ENCODE data around the gene BCKDHB.
A peak's percentile ranks its signal among the peaks of the same experiment; 100 is the strongest.
"Not testable (repeated sequence)": the region's sequence is repeated elsewhere in the genome, so short reads cannot be mapped to it uniquely, and the experiment has no call there.

Gene BCKDHB

GRCh38 chr6:80106418-80107235, at the start of gene BCKDHB:
Gene BCKDHB, plus strand, starts transcription at chr6:80106671. Its CDS starts 23 bp downstream, at chr6:80106694.
- peak; percentile 98 to 99 for DNase-seq

GRCh38 chr6:80060774-80061173, 45.7 kb upstream of the BCKDHB start:
- DNase-seq = no peak

- not testable (repeated sequence) for DNase-seq
Measured at GRCh38 chr6:80068146-80068545, 38.3 kb upstream of the BCKDHB start.

DNA sequence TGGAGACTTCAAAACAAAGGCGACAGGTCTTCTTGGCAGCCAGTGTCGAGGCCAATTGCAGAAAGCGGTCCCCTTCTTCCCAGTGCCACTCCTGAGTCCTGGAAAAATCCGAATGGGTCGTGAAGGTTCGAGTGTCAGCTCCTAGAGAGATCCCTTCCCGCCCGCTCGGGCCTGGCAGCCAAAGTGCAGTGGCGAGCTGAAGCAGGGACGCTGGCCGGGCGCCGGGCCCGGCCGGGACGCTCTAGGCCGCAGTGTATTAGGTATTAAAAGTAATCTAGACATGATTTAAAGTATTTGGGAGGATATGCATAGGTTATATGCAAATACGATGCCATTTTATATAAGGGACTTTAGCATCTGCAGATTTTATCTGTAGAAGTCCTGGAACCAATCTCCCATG, 36.0 kb upstream of the BCKDHB start:
- DNase-seq = not testable (repeated sequence)

DNA sequence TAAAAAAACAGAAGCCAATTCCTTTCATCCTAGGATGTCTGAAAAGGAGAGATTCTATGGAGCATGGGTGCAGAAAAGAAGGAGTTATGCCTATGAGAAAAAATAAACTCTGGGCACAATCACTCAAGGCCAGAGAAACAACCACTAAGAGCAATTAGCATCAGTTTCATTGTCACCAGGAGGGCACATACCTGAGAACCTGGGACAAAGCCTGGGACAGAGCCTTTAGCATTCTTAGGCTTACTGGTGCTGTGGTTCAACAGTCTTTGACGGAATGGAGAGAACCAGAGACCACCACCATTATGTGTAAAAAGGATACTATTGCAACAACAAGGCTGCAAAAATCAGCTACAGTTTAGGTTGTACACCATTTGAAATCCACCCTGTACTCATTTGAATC, 29.4 kb upstream of the BCKDHB start:
- no peak for DNase-seq

DNA sequence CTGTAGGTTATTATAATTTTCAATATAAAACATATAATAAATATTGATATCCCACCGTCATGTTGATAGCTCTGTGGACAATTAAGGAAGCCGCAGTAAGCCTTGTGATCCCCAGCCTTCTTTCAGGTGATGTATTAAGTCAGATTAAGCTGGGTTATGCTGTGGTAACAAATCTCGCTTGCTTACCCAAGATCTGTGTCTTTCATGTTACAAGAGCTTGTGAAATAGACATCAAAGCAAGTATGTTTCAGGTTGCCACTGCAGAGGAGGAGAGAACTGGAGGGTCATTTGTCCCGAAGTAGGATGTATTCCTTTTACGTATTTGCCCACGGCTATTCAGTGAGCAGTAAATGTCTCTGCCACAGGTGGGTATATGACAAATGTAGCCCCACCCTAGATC, 17.8 kb upstream of the BCKDHB start:
- no peak for DNase-seq

DNA sequence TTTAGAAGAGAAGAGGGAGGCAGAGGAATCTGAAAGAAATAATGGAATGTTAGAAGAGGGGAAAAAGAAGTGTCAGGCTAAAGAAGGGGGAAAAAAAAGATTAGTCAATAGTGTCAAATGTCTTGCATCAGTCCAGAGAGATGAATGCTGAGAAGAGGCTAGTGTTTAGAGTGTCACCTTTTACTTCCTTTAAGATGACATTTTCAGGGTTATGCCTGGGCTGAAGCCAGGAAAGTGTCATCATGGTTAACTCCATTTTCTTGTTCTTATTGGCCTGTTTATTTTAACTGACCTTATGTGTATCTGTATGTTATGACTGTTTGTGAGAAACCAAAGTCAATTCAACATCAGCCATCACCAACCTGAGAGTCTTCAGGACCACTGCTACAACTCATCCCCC, 15.0 kb upstream of the BCKDHB start:
- no peak for DNase-seq

DNA sequence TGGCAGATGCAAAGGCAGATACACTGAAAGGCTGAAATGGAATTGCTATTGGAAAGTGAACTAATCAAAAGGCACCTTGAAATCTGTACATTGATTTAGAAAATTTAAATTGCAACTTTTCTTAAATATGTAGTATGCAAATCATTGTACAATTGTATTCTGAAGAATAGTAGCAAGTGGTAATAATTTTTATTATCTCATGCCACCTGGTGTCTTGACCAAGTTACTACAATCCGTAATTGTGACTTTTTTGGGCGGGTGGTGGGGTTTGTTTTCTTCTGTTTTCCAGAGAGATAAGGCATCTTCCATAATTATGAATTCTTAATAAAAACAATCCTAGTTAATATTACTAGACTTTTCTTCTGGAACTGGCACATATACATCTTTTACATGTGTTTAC, 12.5 kb upstream of the BCKDHB start:
- peak in 1 of 2 donors; percentile 61 for DNase-seq

DNA sequence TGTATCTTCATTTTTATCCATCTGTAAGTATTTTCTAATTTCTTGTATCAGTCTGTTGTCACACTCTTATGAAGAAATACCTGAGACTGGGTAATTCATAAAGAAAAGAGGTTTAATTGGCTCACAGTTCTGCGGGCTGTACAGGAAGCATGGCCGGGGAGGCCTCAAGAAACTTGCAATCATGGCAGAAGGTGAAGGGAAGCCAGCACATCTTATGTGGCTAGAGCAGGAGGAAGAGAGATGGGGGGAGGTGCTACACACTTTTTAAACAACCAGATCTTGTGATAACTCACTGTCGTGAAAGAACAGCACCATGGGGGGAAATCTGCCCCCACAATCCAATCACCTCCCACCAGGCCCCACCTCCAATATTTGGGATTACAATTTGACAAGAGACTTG, 10.9 kb upstream of the BCKDHB start:
- DNase-seq = no peak

GRCh38 chr6:80098392-80098791, 8.1 kb upstream of the BCKDHB start:
- no peak for DNase-seq

GRCh38 chr6:80104520-80104919, 2.0 kb upstream of the BCKDHB start:
- no peak for DNase-seq

DNA sequence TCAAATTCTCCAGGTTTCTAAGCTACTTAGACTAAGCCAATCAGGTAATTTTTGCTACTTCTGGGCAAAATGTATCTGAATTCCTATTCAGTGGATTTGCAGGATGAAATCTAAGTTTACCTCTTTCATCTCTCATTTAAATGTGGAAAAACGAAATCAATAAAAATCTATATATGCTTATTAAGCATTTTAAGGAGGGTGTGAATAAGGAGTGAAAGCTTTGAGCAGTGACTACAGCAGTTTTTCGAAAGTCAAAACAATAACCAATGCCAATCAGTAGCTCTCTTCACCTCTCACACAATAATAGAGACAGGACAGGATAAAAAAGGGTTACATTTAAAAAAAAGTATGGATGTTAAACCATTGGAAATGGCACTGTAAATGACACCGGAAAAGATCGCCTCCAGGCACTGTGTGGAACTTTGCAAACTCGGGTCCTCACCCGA, 476 bp upstream of the BCKDHB start:
- no peak for DNase-seq

GRCh38 chr6:80122576-80122975, 16.1 kb downstream of the BCKDHB start:
- DNase-seq = not testable (repeated sequence)

GRCh38 chr6:80126657-80127345, 20.3 kb downstream of the BCKDHB start:
- no peak for DNase-seq

DNA sequence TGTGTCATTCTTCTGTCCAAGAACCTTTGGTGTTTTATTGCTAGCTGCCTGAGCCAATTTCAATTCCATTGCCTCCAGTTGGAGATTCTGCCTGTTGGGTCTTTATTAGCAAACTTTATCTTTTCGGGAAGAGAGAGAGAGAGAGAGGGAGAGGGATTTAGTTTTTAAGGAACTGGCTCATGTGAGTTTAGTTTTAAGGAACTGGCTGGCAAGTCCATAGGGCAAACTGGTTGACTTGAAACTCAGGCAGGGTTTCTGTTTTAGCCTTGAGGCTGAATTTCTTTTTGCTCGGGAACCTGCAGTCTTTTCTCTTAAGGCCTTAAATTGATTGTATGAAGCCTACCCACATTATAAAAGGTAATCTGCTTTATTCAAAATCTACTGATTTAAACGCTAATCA, 23.0 kb downstream of the BCKDHB start:
- DNase-seq = no peak

DNA sequence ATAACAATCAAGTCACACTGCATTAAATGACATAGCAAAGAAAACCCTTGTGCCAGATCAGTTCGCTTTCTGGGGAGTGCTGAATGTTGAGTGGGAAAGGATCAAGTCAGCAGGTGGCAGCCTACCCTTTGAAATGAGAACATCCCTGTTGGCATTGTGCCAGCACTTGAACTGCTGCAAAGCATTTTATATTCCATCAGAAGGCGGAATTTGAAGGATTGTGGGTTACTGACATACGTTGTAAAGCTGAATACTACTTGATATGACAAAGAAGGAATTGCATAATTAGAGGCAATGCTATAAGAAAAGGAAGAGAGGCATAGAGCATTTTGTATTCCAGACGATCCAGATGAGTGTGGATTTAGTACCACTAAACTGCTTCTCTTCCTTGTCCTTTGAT, 26.5 kb downstream of the BCKDHB start:
- peak in 1 of 2 donors; percentile 36 for DNase-seq

- no peak for DNase-seq
Measured at GRCh38 chr6:80134065-80134464, 27.6 kb downstream of the BCKDHB start.

DNA sequence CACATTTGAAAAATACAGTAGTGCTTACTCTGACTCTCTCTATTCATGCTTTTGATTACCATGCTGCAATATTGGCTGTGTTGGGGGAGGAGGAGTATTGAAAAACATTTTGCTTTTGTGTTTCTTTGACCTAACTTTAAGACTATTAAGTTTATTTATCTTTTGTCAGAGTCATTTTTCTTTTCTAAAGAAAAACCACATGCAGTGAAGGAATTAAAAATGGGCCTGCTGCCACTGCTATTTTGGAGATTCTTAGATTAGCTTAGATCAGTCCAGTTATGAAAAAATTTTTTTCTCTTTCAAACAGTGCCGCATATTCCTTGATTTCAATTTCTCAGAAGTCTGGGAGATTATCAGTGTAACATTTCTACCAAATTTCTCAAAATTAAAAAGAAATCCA, 36.1 kb downstream of the BCKDHB start:
- no peak for DNase-seq

DNA sequence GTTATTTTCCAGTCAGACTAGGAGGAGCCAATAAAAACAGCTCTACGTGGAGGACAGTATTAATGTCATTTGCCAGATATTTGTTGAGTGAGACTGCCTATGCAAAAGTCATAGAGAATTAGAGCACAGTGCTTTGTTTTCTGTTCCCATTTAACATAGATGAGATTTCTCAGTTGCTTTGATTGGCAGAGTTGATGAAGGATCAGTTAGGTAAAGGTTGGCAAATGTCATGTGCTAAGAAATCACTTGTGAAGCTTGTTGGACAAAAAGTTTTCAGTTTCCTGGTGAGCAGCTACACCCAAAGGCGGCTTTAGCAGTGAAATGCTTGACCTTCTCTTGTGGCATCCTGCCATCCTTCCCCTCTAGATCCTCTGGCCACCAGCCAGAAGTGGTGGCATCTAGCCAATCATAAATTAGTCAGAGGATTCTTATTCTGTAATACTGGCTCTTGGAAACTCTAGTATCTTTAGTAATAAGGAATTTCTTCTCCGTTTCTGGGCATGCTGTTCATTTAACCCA, 37.0 kb downstream of the BCKDHB start:
- no peak for DNase-seq

DNA sequence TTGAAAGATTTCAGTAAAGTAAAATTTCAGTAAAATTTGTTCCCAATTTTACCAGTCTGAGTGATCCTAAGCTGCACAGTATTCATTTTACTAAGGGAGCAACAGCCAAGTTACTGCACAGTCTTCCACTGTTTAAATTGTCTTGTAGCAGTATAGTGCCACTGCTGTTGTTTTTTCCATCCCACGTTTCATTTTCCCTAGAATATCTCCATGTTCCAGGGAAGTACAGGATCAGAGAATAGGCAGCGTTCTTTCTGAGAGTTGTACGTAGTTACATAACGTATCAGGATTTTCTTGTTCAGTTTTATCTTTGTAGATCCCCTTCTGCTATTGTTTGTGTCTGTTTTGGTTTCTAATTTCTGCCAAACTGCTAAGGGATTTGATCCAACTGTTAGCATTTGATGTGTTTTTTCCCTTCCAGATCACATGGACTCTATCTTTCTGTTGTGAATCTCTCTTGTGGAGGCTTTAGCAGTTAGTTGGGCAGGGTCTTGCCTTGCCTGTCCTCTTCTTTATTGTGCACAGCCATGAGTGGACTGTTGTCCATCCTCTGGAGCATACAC, 38.4 kb downstream of the BCKDHB start:
- DNase-seq = no peak

DNA sequence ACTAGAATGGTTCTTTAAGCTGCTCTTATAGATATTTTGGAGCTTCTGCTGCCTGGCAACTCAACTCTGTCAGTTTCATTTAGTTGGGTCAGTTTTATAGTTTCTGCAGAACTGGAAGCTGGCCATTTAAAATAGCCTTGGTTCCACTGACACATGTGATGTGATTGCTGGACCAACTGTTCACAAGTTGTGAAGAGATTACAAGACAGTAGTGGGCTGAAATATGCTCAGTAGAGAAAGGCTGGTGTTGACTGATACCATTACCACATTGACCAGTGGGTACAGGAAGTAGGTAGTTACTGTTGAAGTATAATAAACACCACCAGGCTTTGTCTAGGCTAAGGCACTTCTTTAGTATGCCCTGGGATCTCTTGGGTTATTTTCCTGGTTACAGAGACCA, 39.0 kb downstream of the BCKDHB start:
- no peak for DNase-seq

DNA sequence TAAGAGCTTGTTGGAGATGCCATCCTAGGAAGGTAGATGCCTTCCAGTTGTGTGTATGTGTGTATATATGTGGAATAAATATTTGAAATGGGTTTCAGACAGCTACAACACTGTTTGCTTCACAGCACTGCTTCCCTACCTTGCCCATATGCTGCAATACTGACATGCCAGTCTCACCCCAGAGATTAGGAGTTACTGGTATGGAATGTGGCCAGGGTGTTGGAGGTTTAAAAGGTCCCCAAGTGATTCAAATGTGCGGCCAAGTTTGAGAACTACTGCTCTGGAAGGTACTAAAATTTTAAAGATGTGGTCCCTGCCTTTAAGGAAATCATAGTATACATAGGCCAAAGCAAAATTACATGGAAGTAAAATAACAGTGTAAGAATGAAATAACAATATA, 39.5 kb downstream of the BCKDHB start:
- DNase-seq = no peak

DNA sequence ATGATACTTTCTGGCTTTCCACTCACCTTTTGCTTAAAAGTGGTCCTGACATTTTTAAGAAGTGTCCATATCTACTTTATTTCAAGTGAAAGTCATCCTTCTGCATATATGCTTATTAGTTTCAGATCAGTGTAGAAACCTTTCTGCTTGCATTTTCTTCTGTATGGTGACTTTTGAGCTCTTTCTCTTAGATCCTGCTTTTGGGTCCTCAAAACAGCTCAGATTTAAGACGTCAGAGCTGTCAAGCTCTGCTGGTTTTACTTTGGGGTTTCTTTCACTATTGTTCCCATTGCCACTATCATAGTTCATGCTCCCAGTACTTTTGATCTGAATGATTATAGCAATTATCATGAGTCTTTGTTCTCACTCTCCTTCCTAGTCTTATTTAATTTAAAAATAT, 41.7 kb downstream of the BCKDHB start:
- no peak for DNase-seq

DNA sequence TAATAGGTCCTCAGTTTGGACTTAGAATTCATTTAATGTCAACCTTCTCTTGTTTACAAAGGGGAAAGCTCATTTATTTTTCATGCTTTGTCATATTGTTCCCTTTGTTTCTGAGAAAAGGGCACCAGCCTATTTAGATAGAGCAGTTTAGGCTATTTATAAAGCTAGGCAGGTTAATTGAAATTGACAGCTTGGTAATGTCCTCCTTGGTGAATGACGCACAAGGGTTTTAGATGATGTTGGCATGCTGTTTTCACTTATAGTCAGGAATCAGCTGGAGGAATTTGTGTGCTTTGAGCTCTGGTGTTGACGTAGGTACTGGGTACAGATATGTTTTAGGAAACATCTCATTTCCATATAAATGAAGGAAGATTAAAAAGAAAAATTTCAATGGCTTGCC, 45.2 kb downstream of the BCKDHB start:
- DNase-seq = no peak

All from CD4-positive, alpha-beta T cell treated with Interferon alpha-2 for 1 hour (primary cell).